ENCODE measurements around the gene AK9.

- TF ChIP-seq PHF8 (IDR thresholded peaks at IDR 0.05; ENCODE audit: borderline replicate concordance, low read depth) (no peak), CEBPB (IDR thresholded peaks at IDR 0.05) (no peak), RFX5 (IDR thresholded peaks at IDR 0.05) (no peak), MAZ (IDR thresholded peaks at IDR 0.05; ENCODE audit: borderline replicate concordance, low read depth, low read length) (no peak), RAD21 (conservative IDR thresholded peaks at IDR 0.05 in 1 of 2, IDR thresholded peaks at IDR 0.05 in 1 of 2) (no peak), ELK1 (IDR thresholded peaks at IDR 0.05; ENCODE audit: low read depth, low read length) (no peak), JUN (IDR thresholded peaks at IDR 0.05) (no peak), EP300 (IDR thresholded peaks at IDR 0.05) (no peak), CTCF (IDR thresholded peaks at IDR 0.05) (no peak), MYC (IDR thresholded peaks at IDR 0.05; ENCODE audit: borderline replicate concordance, low read length) (no peak), SMC3 (IDR thresholded peaks at IDR 0.05) (no peak), NR3C1 (IDR thresholded peaks at IDR 0.05) (no peak), POLR2A (IDR thresholded peaks at IDR 0.05; ENCODE audit: low read length) (no peak), RARB (CRISPR knock-in tag; IDR thresholded peaks at IDR 0.05) (no peak)
These were observed 18.2 kb downstream of the AK9 start for GRCh38 chr6:109672839-109673238.

All from A549 (cell line).